Trophoblast cell (in vitro differentiated cells and primary cell): ENCODE data around the gene MPHOSPH8.
A peak's percentile ranks its signal among the peaks of the same experiment; 100 is the strongest.

Source experiments
- DNase-seq, 2 donors: peaks; one replicate each; pipeline ENCODE4 v3.0.0-alpha.2; 2016
- H2AFZ ChIP-seq: 2 replicates; pipeline ENCODE4 v1.6.1; 2013; ENCODE audit warnings: low read length, moderate library complexity, mild to moderate bottlenecking; ENCODE audit not compliant: insufficient read depth, poor library complexity
- H2AK5ac ChIP-seq: 2 replicates; pipeline ENCODE4 v1.6.1; 2013; ENCODE audit warnings: mild to moderate bottlenecking, low read length
- H2BK120ac ChIP-seq: 2 replicates; pipeline ENCODE4 v1.6.1; 2013; ENCODE audit warnings: low read length, mild to moderate bottlenecking, moderate library complexity; ENCODE audit not compliant: insufficient read depth, poor library complexity
- H2BK12ac ChIP-seq: 2 replicates; pipeline ENCODE4 v1.6.1; 2013; ENCODE audit warnings: mild to moderate bottlenecking, low read length, moderate library complexity
- H2BK5ac ChIP-seq: 2 replicates; pipeline ENCODE4 v1.6.1; 2013; ENCODE audit warnings: low read length, low read depth, moderate library complexity, mild to moderate bottlenecking; ENCODE audit not compliant: poor library complexity
- H3K14ac ChIP-seq: 2 replicates; pipeline ENCODE4 v1.6.1; 2013; ENCODE audit warnings: mild to moderate bottlenecking, low read length
- H3K18ac ChIP-seq: 2 replicates; pipeline ENCODE4 v1.6.1; 2013; ENCODE audit warnings: mild to moderate bottlenecking, low read length
- H3K23ac ChIP-seq: 2 replicates; pipeline ENCODE4 v1.6.1; 2013; ENCODE audit warnings: low read length
- H3K27ac ChIP-seq: 2 replicates; pipeline ENCODE4 v1.5.1; 2013; ENCODE audit warnings: low read depth, mild to moderate bottlenecking, inconsistent platforms, low read length, moderate library complexity
- H3K27me3 ChIP-seq: 2 replicates; pipeline ENCODE4 v1.6.1; 2013; ENCODE audit warnings: inconsistent platforms, mild to moderate bottlenecking, low read length, moderate library complexity; ENCODE audit not compliant: insufficient read depth
- H3K36me3 ChIP-seq, 2 experiments: 1 replicate in 1 of 2; 2 replicates in 1 of 2; pipeline ENCODE4 v1.6.1; 2013; ENCODE audit warnings: low read length in 2 of 2, mild to moderate bottlenecking in 2 of 2, moderate library complexity in 1 of 2; ENCODE audit not compliant: insufficient read depth in 2 of 2, control insufficient read depth in 1 of 2
- H3K4ac ChIP-seq: 2 replicates; pipeline ENCODE4 v1.6.1; 2013; ENCODE audit warnings: low read depth, mild to moderate bottlenecking, low read length, moderate library complexity
- H3K4me1 ChIP-seq, 2 experiments: 1 replicate in 1 of 2; 2 replicates in 1 of 2; pipeline ENCODE4 v1.6.1; 2013; ENCODE audit warnings: low read length in 2 of 2, mild to moderate bottlenecking in 2 of 2, moderate library complexity in 1 of 2; ENCODE audit not compliant: insufficient read depth in 2 of 2, control insufficient read depth in 1 of 2
- H3K4me2 ChIP-seq: 2 replicates; pipeline ENCODE4 v1.6.1; 2013; ENCODE audit warnings: inconsistent platforms, mild to moderate bottlenecking, low read length, moderate library complexity
- H3K4me3 ChIP-seq: 2 replicates; pipeline ENCODE4 v1.5.1; 2013; ENCODE audit warnings: mild to moderate bottlenecking, low read depth, low read length, inconsistent platforms
- H3K79me1 ChIP-seq: one replicate; pipeline ENCODE4 v1.6.1; 2013; ENCODE audit warnings: low read length
- H3K79me2 ChIP-seq: 2 replicates; pipeline ENCODE4 v1.6.1; 2013; ENCODE audit warnings: low read length, mild to moderate bottlenecking; ENCODE audit not compliant: control insufficient read depth, insufficient read depth, poor library complexity
- H3K9ac ChIP-seq: 2 replicates; pipeline ENCODE4 v1.6.1; 2013; ENCODE audit warnings: mild to moderate bottlenecking, low read length
- H3K9me3 ChIP-seq: 2 replicates; pipeline ENCODE4 v1.6.1; 2013; ENCODE audit warnings: low read depth, mild to moderate bottlenecking, control low read depth, inconsistent platforms, low read length; ENCODE audit not compliant: insufficient read depth
- H4K12ac ChIP-seq: 2 replicates; pipeline ENCODE4 v1.6.1; 2013; ENCODE audit warnings: low read depth, mild to moderate bottlenecking, low read length, moderate library complexity
- H4K8ac ChIP-seq: 2 replicates; pipeline ENCODE4 v1.6.1; 2013; ENCODE audit warnings: low read depth, mild to moderate bottlenecking, low read length, moderate library complexity
- H4K91ac ChIP-seq: one replicate; pipeline ENCODE4 v1.6.1; 2013; ENCODE audit warnings: low read depth, mild to moderate bottlenecking, low read length, moderate library complexity
- WGBS: extraction: QIAGEN DNeasy Blood & Tissue Kit; methylation state at CpG from one replicate; pipeline ENCODE4 v1.1.7; 2013; ENCODE audit warnings: missing lambda C conversion rate; ENCODE audit not compliant: insufficient read length, insufficient coverage; ENCODE audit errors: extremely low coverage; 5-methylcytosine and 5-hydroxymethylcytosine counted together

MPHOSPH8 gene

DNA sequence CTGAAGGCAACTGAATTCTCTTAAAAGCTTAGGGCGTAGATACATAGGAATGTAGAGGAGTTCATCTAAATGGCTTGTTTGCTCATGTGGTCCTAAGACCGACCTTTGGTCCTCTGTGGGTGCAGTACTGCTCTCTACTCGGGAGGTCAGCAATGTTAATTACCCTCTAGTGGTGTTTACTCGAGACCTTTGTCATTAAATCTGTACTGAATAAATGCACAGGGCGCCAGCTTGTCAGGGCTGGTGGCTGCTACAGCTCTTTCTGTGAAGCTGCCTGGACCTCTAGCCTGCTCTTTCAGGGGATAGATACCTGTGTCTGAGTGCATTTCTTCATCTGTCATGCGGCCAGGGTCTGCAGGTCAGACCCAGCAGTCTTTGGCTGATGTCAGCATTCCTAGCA lies 29.2 kb upstream of the MPHOSPH8 start:
- no peak for DNase-seq
- H3K14ac ChIP-seq: no peak overlapping the region
- WGBS: no CpG with 5 or more reads among the region's 6 CpGs

DNA sequence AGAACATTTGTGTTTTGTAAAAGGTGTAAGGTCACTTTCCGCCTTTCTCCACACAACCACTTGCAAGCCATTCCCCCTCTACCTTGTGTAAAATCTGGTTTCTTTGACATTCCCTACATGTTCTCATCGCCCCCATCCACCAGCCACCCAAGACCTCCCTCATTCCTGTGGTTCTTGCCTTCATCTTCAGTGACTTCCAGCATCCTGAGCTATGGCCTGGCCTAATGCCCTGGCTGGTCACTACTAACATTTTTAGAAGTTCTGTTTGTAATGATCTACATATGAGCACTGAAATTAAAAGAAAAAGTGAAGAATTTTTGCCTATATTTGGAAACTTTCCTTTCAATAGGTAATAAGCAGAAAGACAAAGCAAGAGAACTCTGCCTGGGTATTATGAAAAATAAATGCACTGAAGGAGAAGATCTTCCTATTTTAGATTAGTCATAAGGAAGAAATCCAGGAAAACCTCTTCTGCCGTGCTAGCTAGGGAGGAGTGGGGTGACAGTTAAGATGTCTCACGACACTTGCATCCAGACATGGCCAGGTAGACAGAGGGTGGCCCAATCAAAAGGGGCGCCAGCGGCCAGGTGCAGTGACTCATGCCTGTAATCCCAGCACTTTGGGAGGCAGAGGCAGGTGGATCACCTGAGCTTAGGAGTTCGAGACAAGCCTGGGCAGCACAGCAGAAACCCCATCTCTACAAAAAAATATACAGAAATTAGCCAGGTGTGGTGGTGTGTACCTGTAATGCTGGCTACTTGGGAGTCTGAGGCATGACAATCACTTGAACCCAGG lies 28.1 kb upstream of the MPHOSPH8 start:
- H4K91ac ChIP-seq: no peak overlapping the region
- H2BK12ac ChIP-seq: no peak overlapping the region
- H3K9me3 ChIP-seq: peaks cover 6% of the 10 kb centered on the region
- WGBS: no CpG with 5 or more reads among the region's 7 CpGs
- no peak overlapping the region for H3K9ac ChIP-seq
- no peaks in the 10 kb centered on the region for H3K36me3 ChIP-seq
- H3K23ac ChIP-seq: no peak overlapping the region
- H3K79me1 ChIP-seq: no peaks in the 10 kb centered on the region
- H2BK120ac ChIP-seq: no peak overlapping the region
- H3K4me2 ChIP-seq: no peak overlapping the region
- no peak overlapping the region for H2BK5ac ChIP-seq
- H3K4me3 ChIP-seq: no peak overlapping the region
- no peak overlapping the region for H4K8ac ChIP-seq
- no peak overlapping the region for H3K14ac ChIP-seq
- H3K79me2 ChIP-seq: peaks cover 2% of the 10 kb centered on the region
- DNase-seq: no peak
- no peak overlapping the region for H3K27ac ChIP-seq
- no peak overlapping the region for H2AFZ ChIP-seq
- H3K18ac ChIP-seq: no peak overlapping the region
- H2AK5ac ChIP-seq: no peak overlapping the region
- H3K4ac ChIP-seq: no peak overlapping the region
- H3K4me1 ChIP-seq: peaks cover 3 to 6% of the 10 kb centered on the region in 2 experiments
- H3K27me3 ChIP-seq: peaks cover 12% of the 10 kb centered on the region
- H4K12ac ChIP-seq: no peak overlapping the region

More for the DNA sequence above, 29.2 kb upstream of the MPHOSPH8 start:
- Histone ChIP-seq H3K4ac (no peak overlapping the region), H4K8ac (no peak overlapping the region), H3K4me1 (peaks cover 3 to 6% of the 10 kb centered on the region in 2 experiments), H3K18ac (no peak overlapping the region), H3K9me3 (peaks cover 6% of the 10 kb centered on the region), H2BK12ac (no peak overlapping the region), H3K4me3 (no peak overlapping the region), H2BK120ac (no peak overlapping the region), H2BK5ac (no peak overlapping the region), H3K4me2 (no peak overlapping the region), H3K9ac (no peak overlapping the region), H3K27ac (no peak overlapping the region), H3K27me3 (peaks cover 12% of the 10 kb centered on the region), H2AK5ac (no peak overlapping the region), H3K79me1 (no peaks in the 10 kb centered on the region), H2AFZ (no peak overlapping the region), H3K79me2 (peaks cover 2% of the 10 kb centered on the region), H3K23ac (no peak overlapping the region), H4K91ac (no peak overlapping the region), H3K36me3 (no peaks in the 10 kb centered on the region), H4K12ac (no peak overlapping the region)

DNA sequence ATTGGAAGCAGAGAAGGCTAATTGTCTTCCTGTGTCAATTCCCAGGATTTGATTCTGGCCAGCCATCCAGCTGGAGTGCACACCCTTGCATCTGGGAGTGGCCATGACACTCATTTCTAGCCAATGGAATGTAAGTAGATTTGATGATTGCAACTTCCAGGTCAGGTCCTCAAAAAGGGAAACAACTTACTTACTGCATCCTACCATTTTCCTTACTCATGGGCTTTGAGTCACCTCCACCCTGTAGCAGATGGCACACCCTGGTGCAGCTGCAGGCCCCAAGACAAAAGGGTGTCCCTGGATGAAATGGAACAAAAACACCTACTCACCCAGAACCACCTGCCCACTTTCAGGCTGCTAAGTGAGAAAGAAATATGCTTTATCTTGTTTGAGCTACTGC lies 27.3 kb upstream of the MPHOSPH8 start:
- peaks cover 6% of the 10 kb centered on the region for H3K9me3 ChIP-seq
- H2BK12ac ChIP-seq: no peak overlapping the region
- DNase-seq: peak in 1 of 2 donors; percentile 27
- H3K79me2 ChIP-seq: peaks cover 2% of the 10 kb centered on the region
- H3K4me3 ChIP-seq: no peak overlapping the region
- H2BK5ac ChIP-seq: no peak overlapping the region
- no peak overlapping the region for H4K8ac ChIP-seq
- no peaks in the 10 kb centered on the region for H3K36me3 ChIP-seq
- H2AFZ ChIP-seq: no peak overlapping the region
- H3K18ac ChIP-seq: no peak overlapping the region
- no peak overlapping the region for H2BK120ac ChIP-seq
- H3K9ac ChIP-seq: no peak overlapping the region
- H3K23ac ChIP-seq: no peak overlapping the region
- H2AK5ac ChIP-seq: no peak overlapping the region
- H3K27ac ChIP-seq: no peak overlapping the region
- H3K4me2 ChIP-seq: no peak overlapping the region
- no peak overlapping the region for H4K91ac ChIP-seq
- no peak overlapping the region for H4K12ac ChIP-seq
- H3K27me3 ChIP-seq: peaks cover 12% of the 10 kb centered on the region
- H3K4me1 ChIP-seq: peaks cover 3 to 6% of the 10 kb centered on the region in 2 experiments
- H3K14ac ChIP-seq: no peak overlapping the region
- no peak overlapping the region for H3K4ac ChIP-seq
- no peaks in the 10 kb centered on the region for H3K79me1 ChIP-seq

DNA sequence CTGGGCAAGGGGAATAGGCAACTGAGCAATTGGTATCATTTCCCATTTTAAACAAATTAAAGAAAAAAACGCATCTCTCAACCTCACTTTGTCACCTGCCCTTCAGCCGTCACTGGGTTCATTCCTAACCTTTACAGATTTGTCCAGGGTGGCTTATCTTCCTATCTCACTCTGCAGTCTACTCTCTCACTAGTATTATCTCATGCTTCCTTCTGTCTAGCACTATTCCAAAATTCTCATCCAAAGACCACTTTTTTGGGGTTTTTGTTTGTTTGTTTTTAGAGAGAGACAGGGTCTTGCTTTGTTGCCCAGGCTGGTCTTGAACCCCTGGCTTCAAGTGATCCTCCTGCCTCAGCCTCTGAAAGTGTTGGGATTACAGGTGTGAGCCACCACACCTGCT lies 26.7 kb upstream of the MPHOSPH8 start:
- no CpG with 5 or more reads among the region's 2 CpGs for WGBS
- no peak overlapping the region for H2BK5ac ChIP-seq

More for the DNA sequence above, 26.7 kb upstream of the MPHOSPH8 start:
- H3K4me2 ChIP-seq: no peak overlapping the region
- no peaks in the 10 kb centered on the region for H3K79me1 ChIP-seq
- no peak overlapping the region for H3K9ac ChIP-seq
- H2BK120ac ChIP-seq: no peak overlapping the region
- no peak overlapping the region for H4K8ac ChIP-seq
- H3K4me3 ChIP-seq: no peak overlapping the region
- no peak for DNase-seq
- H4K12ac ChIP-seq: no peak overlapping the region
- H2BK12ac ChIP-seq: no peak overlapping the region
- H3K23ac ChIP-seq: no peak overlapping the region
- H3K18ac ChIP-seq: no peak overlapping the region
- no peak overlapping the region for H3K4ac ChIP-seq
- H4K91ac ChIP-seq: no peak overlapping the region
- peaks cover 6% of the 10 kb centered on the region for H3K9me3 ChIP-seq
- H2AFZ ChIP-seq: no peak overlapping the region
- H3K27ac ChIP-seq: no peak overlapping the region
- no peak overlapping the region for H3K14ac ChIP-seq
- no peaks in the 10 kb centered on the region for H3K36me3 ChIP-seq
- H3K4me1 ChIP-seq: peaks cover under 1 to 3% of the 10 kb centered on the region in 2 experiments
- peaks cover 10% of the 10 kb centered on the region for H3K27me3 ChIP-seq
- H2AK5ac ChIP-seq: no peak overlapping the region
- H3K79me2 ChIP-seq: peaks cover 2% of the 10 kb centered on the region
